Measurements from ENCODE around the gene RCOR2. TPM values are rescaled to one million over a fixed set of nuclear protein-coding genes. Genes with fewer than 3 reads are reported as not detected.

RCOR2 gene
- total RNA-seq, 1 donor: 2.9 TPM

DNA sequence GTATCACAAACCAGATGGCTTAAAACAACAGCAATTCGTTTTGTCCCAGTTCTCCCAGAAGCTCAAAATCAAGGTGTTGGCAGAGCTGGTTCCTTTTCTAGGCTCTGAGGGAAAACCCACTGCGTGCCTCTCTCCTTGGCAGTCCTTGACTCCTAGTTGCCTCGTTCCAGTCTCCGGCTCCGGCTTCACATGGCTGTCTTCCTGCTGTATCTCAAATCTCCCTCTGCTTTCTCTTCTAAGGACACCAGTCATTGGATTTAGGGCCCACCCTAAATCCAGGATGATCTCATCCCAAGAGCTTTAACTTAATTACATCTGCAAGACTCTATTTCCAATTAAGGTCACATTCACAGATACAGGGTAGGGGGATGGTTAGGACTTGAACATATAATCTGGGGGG is 12.7 kb upstream of the RCOR2 start:
- H3K4me3 ChIP-seq (ENCODE audit: low read depth, low read length): no peak overlapping the region
- TF ChIP-seq, protein P1, sequence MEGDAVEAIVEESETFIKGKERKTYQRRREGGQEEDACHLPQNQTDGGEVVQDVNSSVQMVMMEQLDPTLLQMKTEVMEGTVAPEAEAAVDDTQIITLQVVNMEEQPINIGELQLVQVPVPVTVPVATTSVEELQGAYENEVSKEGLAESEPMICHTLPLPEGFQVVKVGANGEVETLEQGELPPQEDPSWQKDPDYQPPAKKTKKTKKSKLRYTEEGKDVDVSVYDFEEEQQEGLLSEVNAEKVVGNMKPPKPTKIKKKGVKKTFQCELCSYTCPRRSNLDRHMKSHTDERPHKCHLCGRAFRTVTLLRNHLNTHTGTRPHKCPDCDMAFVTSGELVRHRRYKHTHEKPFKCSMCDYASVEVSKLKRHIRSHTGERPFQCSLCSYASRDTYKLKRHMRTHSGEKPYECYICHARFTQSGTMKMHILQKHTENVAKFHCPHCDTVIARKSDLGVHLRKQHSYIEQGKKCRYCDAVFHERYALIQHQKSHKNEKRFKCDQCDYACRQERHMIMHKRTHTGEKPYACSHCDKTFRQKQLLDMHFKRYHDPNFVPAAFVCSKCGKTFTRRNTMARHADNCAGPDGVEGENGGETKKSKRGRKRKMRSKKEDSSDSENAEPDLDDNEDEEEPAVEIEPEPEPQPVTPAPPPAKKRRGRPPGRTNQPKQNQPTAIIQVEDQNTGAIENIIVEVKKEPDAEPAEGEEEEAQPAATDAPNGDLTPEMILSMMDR (IDR thresholded peaks at IDR 0.05; ENCODE audit: insufficient read depth, low read length): no peak
- no peak for DNase-seq (ENCODE audit: low read depth)

DNA sequence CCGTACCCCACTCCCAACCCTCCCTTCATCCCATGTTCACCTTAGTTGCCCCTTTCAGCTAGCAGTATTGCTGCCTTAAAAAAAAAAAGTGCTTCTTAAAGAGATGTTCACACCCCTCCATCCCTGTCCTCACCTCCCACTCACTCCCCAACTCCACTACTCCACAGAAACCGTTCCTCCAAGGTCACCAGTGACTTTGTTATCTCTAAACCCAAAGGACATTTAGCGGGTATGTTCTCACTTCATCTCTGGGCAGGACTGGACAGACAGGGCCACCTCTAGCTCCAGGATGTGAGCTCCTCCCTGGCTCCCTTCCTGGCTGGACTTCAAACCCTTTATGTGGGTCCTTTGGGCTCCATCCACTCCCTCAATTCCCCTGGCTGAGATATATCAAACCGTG is 6.4 kb upstream of the RCOR2 start:
- TF ChIP-seq, protein P1 (IDR thresholded peaks at IDR 0.05; ENCODE audit: insufficient read depth, low read length): no peak
- DNase-seq (ENCODE audit: low read depth): no peak
- no peak overlapping the region for H3K4me3 ChIP-seq (ENCODE audit: low read depth, low read length)

DNA sequence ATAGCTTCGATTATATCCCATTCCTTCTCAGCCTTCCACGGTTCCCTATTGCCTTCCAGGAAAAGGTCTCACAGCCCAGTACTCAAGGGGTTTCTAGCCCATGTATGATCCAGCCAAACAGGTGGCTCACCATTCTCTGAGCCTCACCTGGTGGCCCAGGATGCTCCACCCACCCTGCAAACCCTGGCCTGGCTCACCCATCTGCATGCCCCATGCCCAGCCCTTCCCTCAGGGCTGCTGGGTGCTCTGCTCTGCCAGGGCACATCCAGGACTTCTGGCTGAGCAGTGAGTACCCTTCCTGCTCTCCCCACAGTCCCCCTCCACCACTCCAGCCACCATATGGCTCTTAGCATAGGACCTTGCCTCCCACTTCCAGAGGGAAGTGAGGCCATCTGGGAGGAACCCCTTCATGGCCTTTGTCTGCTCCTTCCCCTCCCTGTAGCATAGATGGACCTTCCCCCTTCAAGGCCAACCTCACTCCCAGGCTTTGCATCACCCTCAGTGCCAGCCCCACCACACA is 5.8 kb upstream of the RCOR2 start:
- TF ChIP-seq, protein P1 (IDR thresholded peaks at IDR 0.05; ENCODE audit: insufficient read depth, low read length): no peak
- no peak for DNase-seq (ENCODE audit: low read depth)
- no peak overlapping the region for H3K4me3 ChIP-seq (ENCODE audit: low read depth, low read length)

DNA sequence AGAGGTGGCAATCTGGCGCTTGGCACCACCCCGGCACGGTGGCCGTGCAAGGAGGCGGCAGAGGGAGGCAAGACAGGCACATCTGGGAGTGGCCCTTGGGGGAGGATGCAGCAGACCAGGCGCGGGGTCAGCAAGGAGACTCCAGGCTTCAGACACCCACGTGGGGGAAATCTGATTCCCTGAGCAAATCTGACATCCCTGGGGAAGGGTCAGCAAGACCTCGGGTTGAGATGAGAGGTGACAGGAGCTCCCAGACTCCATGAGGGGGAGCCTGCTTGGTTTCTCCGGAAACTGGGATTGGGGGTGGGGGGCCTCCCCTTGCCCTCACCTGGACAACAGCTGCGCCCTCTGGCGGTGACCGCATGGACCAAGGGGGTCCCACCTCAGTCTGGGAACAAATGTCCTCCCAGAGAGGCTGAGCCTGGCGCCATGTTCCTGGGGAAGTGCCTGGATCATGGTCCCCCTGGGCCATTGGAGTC is 4.0 kb upstream of the RCOR2 start:
- TF ChIP-seq, protein P1 (IDR thresholded peaks at IDR 0.05; ENCODE audit: insufficient read depth, low read length): peak; percentile 50
- H3K4me3 ChIP-seq (ENCODE audit: low read depth, low read length): no peak overlapping the region
- no peak for DNase-seq (ENCODE audit: low read depth)

DNA sequence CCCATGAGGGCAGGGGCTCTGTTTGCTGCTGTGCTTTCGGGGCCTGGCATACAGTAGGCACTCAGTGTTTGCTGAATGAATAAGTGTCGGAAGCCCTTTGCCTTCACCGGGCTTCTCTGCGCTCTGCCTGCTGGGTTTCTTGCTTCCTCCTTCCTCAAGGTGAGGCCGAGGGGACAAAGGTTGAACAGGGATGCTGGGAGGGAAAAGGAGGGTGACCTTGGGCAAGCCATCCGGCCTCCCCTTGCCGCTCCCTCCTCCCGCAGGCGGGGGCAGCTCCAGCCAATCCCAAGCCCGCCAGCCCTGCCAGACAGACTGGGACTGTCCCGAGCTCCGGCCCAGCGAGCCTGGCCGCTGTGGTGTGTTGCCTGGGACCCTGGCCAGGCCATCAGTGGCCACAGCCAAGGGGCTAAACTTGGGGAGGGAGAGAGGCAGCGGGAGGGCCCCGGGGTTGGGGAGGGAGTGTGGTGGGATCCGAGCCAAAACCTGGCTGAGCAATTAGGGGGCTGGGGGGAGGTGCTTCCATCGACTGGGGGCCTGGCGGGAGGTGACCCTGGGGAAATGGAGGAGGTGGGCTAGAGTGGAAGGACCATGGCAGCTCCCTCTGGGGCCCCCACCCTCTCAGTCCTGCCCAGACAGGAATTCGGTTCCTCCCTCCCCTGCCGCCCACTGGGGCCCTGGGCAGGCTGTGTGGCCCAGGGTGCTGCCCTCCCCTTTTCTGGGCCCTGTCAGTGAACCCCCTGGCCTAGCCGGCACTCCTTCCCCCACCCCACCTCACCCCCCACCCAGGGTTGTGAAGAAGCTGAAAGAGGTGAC is 3.4 kb upstream of the RCOR2 start:
- H3K4me3 ChIP-seq (ENCODE audit: low read depth, low read length): no peak overlapping the region
- TF ChIP-seq, protein P1 (IDR thresholded peaks at IDR 0.05; ENCODE audit: insufficient read depth, low read length): no peak
- peak; percentile 23 for DNase-seq (ENCODE audit: low read depth)

DNA sequence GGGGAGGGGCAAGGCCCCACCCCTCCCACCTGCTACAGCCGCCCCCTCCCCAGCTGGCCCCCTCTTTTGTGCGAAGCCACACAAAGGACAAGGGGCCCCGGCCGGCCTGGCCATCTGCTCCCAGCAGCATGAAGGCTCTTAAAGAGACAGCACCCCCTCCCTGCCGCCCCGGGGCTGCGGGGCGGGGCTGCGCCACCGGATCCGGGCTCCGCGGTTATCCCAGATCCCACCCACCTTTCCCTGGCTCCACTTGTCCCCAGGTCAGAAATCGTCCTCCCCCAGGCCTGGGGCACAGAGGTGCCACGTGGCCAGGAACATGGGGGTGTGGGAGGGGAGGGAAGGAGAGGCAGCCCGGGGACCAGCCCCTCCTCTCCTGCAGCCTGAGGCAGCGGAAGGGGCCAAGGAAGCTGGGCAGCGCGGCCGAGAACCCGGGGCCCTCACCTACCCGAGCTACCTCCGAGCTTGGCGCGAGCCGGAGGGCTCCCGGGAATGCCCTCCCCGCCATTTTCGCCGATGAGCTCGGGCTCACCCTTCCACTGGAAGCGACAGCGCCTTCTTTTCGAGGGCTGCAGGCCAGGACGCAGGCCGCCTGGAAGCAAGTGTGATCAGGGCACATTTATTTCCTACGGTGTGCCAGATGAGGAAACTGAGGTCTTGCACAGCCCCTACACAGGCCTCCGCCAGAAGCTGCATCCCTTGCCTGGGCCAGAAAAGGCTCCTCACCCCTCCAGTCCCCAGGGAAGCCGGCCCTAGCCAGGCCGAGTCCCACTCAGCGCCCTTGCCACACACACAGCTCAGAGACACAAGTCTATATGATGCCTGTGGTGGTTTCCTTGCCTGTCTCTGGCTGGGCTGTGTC is 2.5 kb upstream of the RCOR2 start:
- peak overlapping the region; percentile 42 for H3K4me3 ChIP-seq (ENCODE audit: low read depth, low read length)
- TF ChIP-seq, protein P1 (IDR thresholded peaks at IDR 0.05; ENCODE audit: insufficient read depth, low read length): no peak
- DNase-seq (ENCODE audit: low read depth): peak; percentile 22

Measured in fibroblast of the aortic adventitia (primary cell).